ENCODE results near the gene MPP3.

- TF ChIP-seq, protein P1, sequence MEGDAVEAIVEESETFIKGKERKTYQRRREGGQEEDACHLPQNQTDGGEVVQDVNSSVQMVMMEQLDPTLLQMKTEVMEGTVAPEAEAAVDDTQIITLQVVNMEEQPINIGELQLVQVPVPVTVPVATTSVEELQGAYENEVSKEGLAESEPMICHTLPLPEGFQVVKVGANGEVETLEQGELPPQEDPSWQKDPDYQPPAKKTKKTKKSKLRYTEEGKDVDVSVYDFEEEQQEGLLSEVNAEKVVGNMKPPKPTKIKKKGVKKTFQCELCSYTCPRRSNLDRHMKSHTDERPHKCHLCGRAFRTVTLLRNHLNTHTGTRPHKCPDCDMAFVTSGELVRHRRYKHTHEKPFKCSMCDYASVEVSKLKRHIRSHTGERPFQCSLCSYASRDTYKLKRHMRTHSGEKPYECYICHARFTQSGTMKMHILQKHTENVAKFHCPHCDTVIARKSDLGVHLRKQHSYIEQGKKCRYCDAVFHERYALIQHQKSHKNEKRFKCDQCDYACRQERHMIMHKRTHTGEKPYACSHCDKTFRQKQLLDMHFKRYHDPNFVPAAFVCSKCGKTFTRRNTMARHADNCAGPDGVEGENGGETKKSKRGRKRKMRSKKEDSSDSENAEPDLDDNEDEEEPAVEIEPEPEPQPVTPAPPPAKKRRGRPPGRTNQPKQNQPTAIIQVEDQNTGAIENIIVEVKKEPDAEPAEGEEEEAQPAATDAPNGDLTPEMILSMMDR (IDR thresholded peaks at IDR 0.05), result no peak
- TF ChIP-seq POLR2A (IDR thresholded peaks at IDR 0.05), result no peak
- no peak for TF ChIP-seq EP300 (IDR thresholded peaks at IDR 0.05)
Observed at GRCh38 chr17:43873091-43873490, 40.1 kb upstream of the MPP3 start.

Data from ovary (tissue), 3 donors.